OCI-LY7 (cell line): Measurements from ENCODE around the gene TBX5. TPM values are rescaled to one million over a fixed set of nuclear protein-coding genes. Genes with fewer than 3 reads are reported as not detected.

Experiments used
- BruUV-seq: library from RNA; stranded (reverse); fragments of 400-500 nt; replicated peaks from 2 replicates; lab custom pipeline; 2021; lab: Mats Ljungman, UMichigan
- CTCF ChIA-PET: fragments of 300-600 bp; sonication (Branson Sonifier 250); formaldehyde crosslinking; loops from one replicate; lab custom pipeline; 2022; ENCODE audit warnings: antibody characterized with exemption; ENCODE audit not compliant: unreplicated experiment; lab: Charles Lee
- POLR2A ChIA-PET: fragments of 300-600 bp; sonication (Branson Sonifier 250); formaldehyde crosslinking; loops from one replicate; lab custom pipeline; 2022; ENCODE audit warnings: antibody characterized with exemption; lab: Charles Lee
- DNase-seq: peaks from one replicate; pipeline ENCODE4 v3.0.0-alpha.2; 2015; ENCODE audit warnings: low spot score
- H2AFZ ChIP-seq: fragments of 200-600 bp; sonication (generic), shearing (Covaris generic); 2 replicates; pipeline ENCODE4 v1.6.1; 2014; ENCODE audit warnings: mild to moderate bottlenecking, antibody characterized with exemption, low read length, moderate library complexity
- H3K27ac ChIP-seq: fragments of 200-600 bp; sonication (generic); 2 replicates; pipeline ENCODE4 v1.5.1; 2014; ENCODE audit warnings: mixed run types, low read depth, mild to moderate bottlenecking, moderate library complexity, low read length, inconsistent platforms; ENCODE audit not compliant: poor library complexity, severe bottlenecking
- H3K36me3 ChIP-seq: fragments of 200-600 bp; sonication (generic); 2 replicates; pipeline ENCODE4 v1.6.1; 2014; ENCODE audit warnings: mild to moderate bottlenecking, antibody characterized with exemption, low read length, moderate library complexity, mixed read lengths; ENCODE audit not compliant: insufficient read depth
- H3K4me1 ChIP-seq: fragments of 200-600 bp; sonication (generic); 2 replicates; pipeline ENCODE4 v1.5.1; 2014; ENCODE audit warnings: mild to moderate bottlenecking, low read length; ENCODE audit not compliant: insufficient read depth, poor library complexity, severe bottlenecking
- H3K4me2 ChIP-seq: fragments of 200-600 bp; sonication (generic); 2 replicates; pipeline ENCODE4 v1.6.1; 2014; ENCODE audit warnings: mild to moderate bottlenecking, low read length
- H3K4me3 ChIP-seq: fragments of 200-600 bp; sonication (generic); 2 replicates; pipeline ENCODE4 v1.5.1; 2014; ENCODE audit warnings: mild to moderate bottlenecking, low read depth, low read length; ENCODE audit not compliant: poor library complexity, severe bottlenecking
- H3K79me2 ChIP-seq: fragments of 200-600 bp; sonication (generic); 2 replicates; pipeline ENCODE4 v1.6.1; 2016; ENCODE audit warnings: low read depth, mild to moderate bottlenecking, low read length, moderate library complexity, mixed read lengths; ENCODE audit not compliant: insufficient read depth
- H3K9me2 ChIP-seq: fragments of 200-600 bp; sonication (generic); 2 replicates; pipeline ENCODE4 v1.6.1; 2016; ENCODE audit warnings: mild to moderate bottlenecking, low read length, mixed read lengths; ENCODE audit not compliant: insufficient read depth
- H3K9me3 ChIP-seq: fragments of 200-600 bp; sonication (generic); 2 replicates; pipeline ENCODE4 v1.6.1; 2014; ENCODE audit warnings: mild to moderate bottlenecking, mixed run types, low read length, mixed read lengths
- H4K20me1 ChIP-seq: fragments of 200-600 bp; sonication (generic); 2 replicates; pipeline ENCODE4 v1.6.1; 2014; ENCODE audit warnings: mild to moderate bottlenecking, antibody characterized with exemption, low read length, moderate library complexity, mixed read lengths; ENCODE audit not compliant: insufficient read depth
- CTCF ChIP-seq: fragments of 200-600 bp; sonication (generic); conservative IDR thresholded peaks from 2 replicates; pipeline ENCODE4 v1.5.1; 2014; ENCODE audit warnings: mild to moderate bottlenecking, antibody characterized with exemption, low read length, moderate library complexity, mixed read lengths
- EZH2phosphoT487 ChIP-seq: fragments of 200-600 bp; sonication (generic); IDR thresholded peaks from 2 replicates; pipeline ENCODE4 v1.6.1; 2018; ENCODE audit warnings: low read depth, borderline replicate concordance, mild to moderate bottlenecking, mixed run types, antibody characterized with exemption, low read length, moderate library complexity, mixed read lengths
- intact Hi-C: fragments of 100-400 bp; cut with micrococcal nuclease; formaldehyde crosslinking; loops from one replicate; pipeline ENCODE4 v1.10.0; 2022; ENCODE audit not compliant: unreplicated experiment
- total RNA-seq, 2 experiments: library from RNA; depleted of rRNA in 1 of 2; stranded (reverse); fragments of >200 nt in 1 of 2; shearing (Covaris generic) in 1 of 2; gene quantifications; 2 replicates each; pipeline ENCODE4 v1.2.3, GENCODE V29; 2014 to 2022

Gene TBX5
- total RNA-seq, 2 experiments from 2014 or later: not detected

- Histone ChIP-seq H3K9me2 (no peaks in the 10 kb centered on the region), H3K4me2 (no peak overlapping the region), H3K36me3 (no peaks in the 10 kb centered on the region), H3K27ac (no peak overlapping the region), H2AFZ (no peak overlapping the region), H3K9me3 (no peaks in the 10 kb centered on the region), H3K4me1 (no peaks in the 10 kb centered on the region), H3K4me3 (no peak overlapping the region), H3K79me2 (no peaks in the 10 kb centered on the region), H4K20me1 (no peaks in the 10 kb centered on the region)
- ChIA-PET POLR2A (interaction anchor here (0.6 kb wide), 1 partner anchor 102 kb away, joined by 5 read pairs; no protein-coding TSS in a partner anchor), CTCF (no interaction called here)
- BruUV-seq: no TSS peak
- TF ChIP-seq EZH2phosphoT487 (no peak), CTCF (no peak)
- no peak for DNase-seq
- intact Hi-C loops: no loop called here
These were observed 9.6 kb upstream of the TBX5 start for GRCh38 chr12:114415525-114415868.

- no peaks in the 10 kb centered on the region for H3K79me2 ChIP-seq
- ChIA-PET CTCF (no interaction called here), POLR2A (no interaction called here)
- no peak for DNase-seq
- no peaks in the 10 kb centered on the region for H4K20me1 ChIP-seq
- H3K36me3 ChIP-seq: no peaks in the 10 kb centered on the region
- H3K4me1 ChIP-seq: no peaks in the 10 kb centered on the region
- H3K27ac ChIP-seq: no peak overlapping the region
- no peaks in the 10 kb centered on the region for H3K9me3 ChIP-seq
- H3K4me2 ChIP-seq: no peak overlapping the region
- H3K9me2 ChIP-seq: no peaks in the 10 kb centered on the region
- H2AFZ ChIP-seq: no peak overlapping the region
- no peak overlapping the region for H3K4me3 ChIP-seq
- BruUV-seq: no TSS peak
- intact Hi-C loops: no loop called here
- no peak for TF ChIP-seq CTCF
- TF ChIP-seq EZH2phosphoT487: no peak
These were observed 9.1 kb upstream of the TBX5 start for GRCh38 chr12:114414866-114415524.

- Histone ChIP-seq H3K4me2 (no peak overlapping the region), H4K20me1 (no peaks in the 10 kb centered on the region), H3K9me3 (no peaks in the 10 kb centered on the region), H3K27ac (no peak overlapping the region), H3K9me2 (no peaks in the 10 kb centered on the region), H3K4me3 (no peak overlapping the region), H3K4me1 (no peaks in the 10 kb centered on the region), H3K79me2 (no peaks in the 10 kb centered on the region), H3K36me3 (no peaks in the 10 kb centered on the region), H2AFZ (no peak overlapping the region)
- ChIA-PET POLR2A (no interaction called here), CTCF (no interaction called here)
- intact Hi-C loops: no loop called here
- TF ChIP-seq EZH2phosphoT487 (no peak), CTCF (no peak)
- BruUV-seq: no TSS peak
- no peak for DNase-seq
These were observed 8.3 kb upstream of the TBX5 start for GRCh38 chr12:114414031-114414865.
